ENCODE data around the gene CSGALNACT2.
"Not testable (repeated sequence)": the region's sequence is repeated elsewhere in the genome, so short reads cannot be mapped to it uniquely, and the experiment has no call there.

Gene CSGALNACT2

DNA sequence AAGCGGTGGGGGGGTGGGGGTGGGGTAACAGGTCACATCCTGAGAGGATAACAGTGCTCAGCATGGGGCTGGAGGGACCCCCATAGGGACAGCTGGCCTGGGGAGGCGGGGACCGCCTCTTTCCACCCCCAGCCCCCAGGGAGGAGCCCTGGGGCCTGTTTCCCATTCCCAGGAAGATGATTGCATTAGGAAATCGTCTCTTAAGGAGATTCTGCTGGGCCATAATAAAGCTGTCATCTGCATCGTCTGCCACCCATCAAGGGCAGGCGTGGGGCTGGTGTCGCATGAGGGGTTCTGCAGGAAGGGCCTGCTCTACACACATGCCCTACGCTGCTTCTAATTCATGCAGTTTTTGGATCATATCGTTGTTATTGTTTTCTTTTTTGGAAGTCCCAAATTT is 44.2 kb upstream of the CSGALNACT2 start:
- TF ChIP-seq, protein P1, sequence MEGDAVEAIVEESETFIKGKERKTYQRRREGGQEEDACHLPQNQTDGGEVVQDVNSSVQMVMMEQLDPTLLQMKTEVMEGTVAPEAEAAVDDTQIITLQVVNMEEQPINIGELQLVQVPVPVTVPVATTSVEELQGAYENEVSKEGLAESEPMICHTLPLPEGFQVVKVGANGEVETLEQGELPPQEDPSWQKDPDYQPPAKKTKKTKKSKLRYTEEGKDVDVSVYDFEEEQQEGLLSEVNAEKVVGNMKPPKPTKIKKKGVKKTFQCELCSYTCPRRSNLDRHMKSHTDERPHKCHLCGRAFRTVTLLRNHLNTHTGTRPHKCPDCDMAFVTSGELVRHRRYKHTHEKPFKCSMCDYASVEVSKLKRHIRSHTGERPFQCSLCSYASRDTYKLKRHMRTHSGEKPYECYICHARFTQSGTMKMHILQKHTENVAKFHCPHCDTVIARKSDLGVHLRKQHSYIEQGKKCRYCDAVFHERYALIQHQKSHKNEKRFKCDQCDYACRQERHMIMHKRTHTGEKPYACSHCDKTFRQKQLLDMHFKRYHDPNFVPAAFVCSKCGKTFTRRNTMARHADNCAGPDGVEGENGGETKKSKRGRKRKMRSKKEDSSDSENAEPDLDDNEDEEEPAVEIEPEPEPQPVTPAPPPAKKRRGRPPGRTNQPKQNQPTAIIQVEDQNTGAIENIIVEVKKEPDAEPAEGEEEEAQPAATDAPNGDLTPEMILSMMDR (IDR thresholded peaks at IDR 0.05; ENCODE audit: borderline replicate concordance, extremely low read depth, low read length, poor library complexity, severe bottlenecking) = no peak
- no peak for TF ChIP-seq EZH2 (IDR thresholded peaks at IDR 0.05; ENCODE audit: borderline replicate concordance, low read depth, low read length, severe bottlenecking)
- no peaks in the 10 kb centered on the region for H3K79me2 ChIP-seq (ENCODE audit: insufficient read depth, low read length)
- no peak overlapping the region for H3K4me3 ChIP-seq (ENCODE audit: low read depth in 1 of 2, low read length in 2 of 2)
- H3K27ac ChIP-seq (ENCODE audit: low read length) = no peak overlapping the region
- no peaks in the 10 kb centered on the region for H3K27me3 ChIP-seq (ENCODE audit: insufficient read depth, low read length, poor library complexity)
- no peak overlapping the region for H3K4me2 ChIP-seq (ENCODE audit: insufficient read depth, low read length)
- DNase-seq = no peak
- no peaks in the 10 kb centered on the region for H3K36me3 ChIP-seq (ENCODE audit: insufficient read depth, low read length)
- no peaks in the 10 kb centered on the region for H3K9me3 ChIP-seq (ENCODE audit: insufficient read depth, low read length, severe bottlenecking)
- no peaks in the 10 kb centered on the region; the same call in 1 of the 2 replicates for H4K20me1 ChIP-seq (ENCODE audit: insufficient read depth, low read length)
- no peak overlapping the region for H3K9ac ChIP-seq (ENCODE audit: low read depth, low read length)
- no peak overlapping the region for H2AFZ ChIP-seq (ENCODE audit: low read depth, low read length)
- H3K4me1 ChIP-seq (ENCODE audit: insufficient read depth, low read length) = no peaks in the 10 kb centered on the region
- no peak for ATAC-seq (ENCODE audit: insufficient read depth, low read depth)

DNA sequence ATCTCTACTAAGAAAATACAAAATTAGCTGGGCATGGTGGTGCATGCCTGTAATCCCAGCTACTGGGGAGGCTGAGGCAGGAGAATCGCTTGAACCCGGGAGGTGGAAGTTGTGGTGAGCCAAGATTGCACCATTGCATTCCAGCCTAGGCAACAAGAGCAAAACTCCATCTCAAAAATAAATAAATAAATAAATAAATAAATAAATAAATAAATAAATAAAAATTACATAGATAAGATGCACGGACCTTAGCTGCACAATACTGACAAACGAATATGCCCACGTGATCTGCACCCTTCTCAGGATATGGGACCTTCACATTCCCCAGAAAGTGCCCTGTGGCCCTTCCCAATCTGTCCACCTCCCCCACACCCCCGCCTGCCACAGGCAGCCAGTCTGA is 38.9 kb upstream of the CSGALNACT2 start:
- not testable (repeated sequence) for H3K27ac ChIP-seq (ENCODE audit: low read length); ATAC-seq (ENCODE audit: insufficient read depth, low read depth); H3K79me2 ChIP-seq (ENCODE audit: insufficient read depth, low read length); H3K4me2 ChIP-seq (ENCODE audit: insufficient read depth, low read length); H3K4me3 ChIP-seq (ENCODE audit: low read depth in 1 of 2, low read length in 2 of 2); H3K9me3 ChIP-seq (ENCODE audit: insufficient read depth, low read length, severe bottlenecking); H4K20me1 ChIP-seq (ENCODE audit: insufficient read depth, low read length); H3K36me3 ChIP-seq (ENCODE audit: insufficient read depth, low read length); H3K9ac ChIP-seq (ENCODE audit: low read depth, low read length); H3K27me3 ChIP-seq (ENCODE audit: insufficient read depth, low read length, poor library complexity); DNase-seq; H2AFZ ChIP-seq (ENCODE audit: low read depth, low read length); H3K4me1 ChIP-seq (ENCODE audit: insufficient read depth, low read length)

DNA sequence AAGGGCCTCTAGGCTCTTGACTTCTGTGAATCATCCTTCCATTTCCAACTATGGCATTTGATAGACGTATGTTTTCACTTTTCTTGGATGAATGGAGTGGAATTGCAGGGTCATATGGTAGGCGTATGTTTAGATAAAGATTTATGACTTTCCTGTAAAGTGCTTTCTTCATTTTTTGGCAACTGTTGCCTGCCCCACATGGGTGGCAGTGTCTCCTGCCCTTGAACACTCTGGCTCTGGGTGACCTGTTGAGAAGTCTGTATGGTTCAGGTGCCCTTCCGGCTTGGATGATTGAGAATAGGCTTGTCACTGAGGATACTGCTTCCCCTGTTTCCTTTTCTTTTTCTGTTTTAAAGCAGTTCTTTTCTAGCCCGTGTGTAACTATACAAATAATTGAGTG is 38.3 kb upstream of the CSGALNACT2 start:
- no peaks in the 10 kb centered on the region for H3K9me3 ChIP-seq (ENCODE audit: insufficient read depth, low read length, severe bottlenecking)
- TF ChIP-seq, protein P1 (IDR thresholded peaks at IDR 0.05; ENCODE audit: borderline replicate concordance, extremely low read depth, low read length, poor library complexity, severe bottlenecking) = no peak
- TF ChIP-seq EZH2 (IDR thresholded peaks at IDR 0.05; ENCODE audit: borderline replicate concordance, low read depth, low read length, severe bottlenecking) = no peak
- no peaks in the 10 kb centered on the region for H3K79me2 ChIP-seq (ENCODE audit: insufficient read depth, low read length)
- no peak overlapping the region for H3K4me3 ChIP-seq (ENCODE audit: low read depth in 1 of 2, low read length in 2 of 2)
- no peaks in the 10 kb centered on the region; the same call in 1 of the 2 replicates for H4K20me1 ChIP-seq (ENCODE audit: insufficient read depth, low read length)
- ATAC-seq (ENCODE audit: insufficient read depth, low read depth) (no peak), DNase-seq (no peak)
- H3K4me1 ChIP-seq (ENCODE audit: insufficient read depth, low read length) = no peaks in the 10 kb centered on the region
- H3K4me2 ChIP-seq (ENCODE audit: insufficient read depth, low read length) = no peak overlapping the region
- H2AFZ ChIP-seq (ENCODE audit: low read depth, low read length) = no peak overlapping the region
- no peaks in the 10 kb centered on the region for H3K36me3 ChIP-seq (ENCODE audit: insufficient read depth, low read length)
- H3K9ac ChIP-seq (ENCODE audit: low read depth, low read length) = no peak overlapping the region
- H3K27ac ChIP-seq (ENCODE audit: low read length) = no peak overlapping the region
- no peaks in the 10 kb centered on the region for H3K27me3 ChIP-seq (ENCODE audit: insufficient read depth, low read length, poor library complexity)

- Histone ChIP-seq H3K4me3 (ENCODE audit: low read depth in 1 of 2, low read length in 2 of 2) (no peak overlapping the region), H3K9me3 (ENCODE audit: insufficient read depth, low read length, severe bottlenecking) (no peaks in the 10 kb centered on the region), H4K20me1 (ENCODE audit: insufficient read depth, low read length) (no peaks in the 10 kb centered on the region; the same call in 1 of the 2 replicates), H3K9ac (ENCODE audit: low read depth, low read length) (no peak overlapping the region), H3K27me3 (ENCODE audit: insufficient read depth, low read length, poor library complexity) (no peaks in the 10 kb centered on the region), H3K4me1 (ENCODE audit: insufficient read depth, low read length) (peaks cover 3% of the 10 kb centered on the region), H2AFZ (ENCODE audit: low read depth, low read length) (no peak overlapping the region), H3K36me3 (ENCODE audit: insufficient read depth, low read length) (no peaks in the 10 kb centered on the region), H3K79me2 (ENCODE audit: insufficient read depth, low read length) (no peaks in the 10 kb centered on the region), H3K4me2 (ENCODE audit: insufficient read depth, low read length) (no peak overlapping the region), H3K27ac (ENCODE audit: low read length) (no peak overlapping the region)
- TF ChIP-seq, protein P1 (IDR thresholded peaks at IDR 0.05; ENCODE audit: borderline replicate concordance, extremely low read depth, low read length, poor library complexity, severe bottlenecking) = no peak
- DNase-seq (no peak), ATAC-seq (ENCODE audit: insufficient read depth, low read depth) (no peak)
These were observed 37.9 kb upstream of the CSGALNACT2 start for GRCh38 chr10:43100366-43100765.

Data from DND-41 (cell line).